Mesodermal cell (in vitro differentiated cells): ENCODE results near the gene CENATAC.
"Not testable (repeated sequence)": the region's sequence is repeated elsewhere in the genome, so short reads cannot be mapped to it uniquely, and the experiment has no call there.

Source experiments
- H3K27ac ChIP-seq: 2 replicates; pipeline ENCODE4 v1.7.0; 2013; ENCODE audit warnings: mild to moderate bottlenecking, low read depth, low read length, moderate library complexity; ENCODE audit not compliant: severe bottlenecking
- H3K36me3 ChIP-seq: 2 replicates; pipeline ENCODE4 v1.7.1; 2013; ENCODE audit warnings: mild to moderate bottlenecking, low read length, moderate library complexity; ENCODE audit not compliant: control insufficient read depth, insufficient read depth
- H3K4me1 ChIP-seq: one replicate; pipeline ENCODE4 v1.7.1; 2013; ENCODE audit warnings: mild to moderate bottlenecking, low read length; ENCODE audit not compliant: insufficient read depth, control insufficient read depth, poor library complexity, severe bottlenecking
- H3K4me3 ChIP-seq: 2 replicates; pipeline ENCODE4 v1.7.0; 2013; ENCODE audit warnings: low read length, control low read depth, mild to moderate bottlenecking; ENCODE audit not compliant: insufficient read depth, poor library complexity, severe bottlenecking; ENCODE audit errors: extremely low read depth
- H3K9me3 ChIP-seq: 2 replicates; pipeline ENCODE4 v1.7.1; 2013; ENCODE audit warnings: mild to moderate bottlenecking, low read length, moderate library complexity; ENCODE audit not compliant: control insufficient read depth
- WGBS, 2 experiments: methylation state at CpG; one replicate each; pipeline ENCODE4 v1.1.5; 2013; ENCODE audit warnings: missing lambda C conversion rate in 2 of 2; ENCODE audit not compliant: insufficient coverage in 2 of 2; 5-methylcytosine and 5-hydroxymethylcytosine counted together

The CENATAC gene

GRCh38 chr11:119054418-119054817 lies 56.5 kb downstream of the CENATAC start:
- Histone ChIP-seq H3K4me1 (peaks cover 10% of the 10 kb centered on the region), H3K27ac (no peak overlapping the region), H3K36me3 (peaks cover 64% of the 10 kb centered on the region), H3K9me3 (no peaks in the 10 kb centered on the region), H3K4me3 (no peak overlapping the region)
- WGBS, 2 experiments: 97 to 98% methylated on average over 10 of the region's 10 CpGs

GRCh38 chr11:119055901-119056300 lies 58.0 kb downstream of the CENATAC start:
- H3K27ac ChIP-seq: peak overlapping the region; percentile 94
- H3K36me3 ChIP-seq: peaks cover 49% of the 10 kb centered on the region
- 58 to 76% methylated on average over 4 to 5 of the region's 6 CpGs for WGBS, 2 experiments
- peak overlapping the region; percentile 98 for H3K4me3 ChIP-seq
- peaks cover 10% of the 10 kb centered on the region for H3K4me1 ChIP-seq
- no peaks in the 10 kb centered on the region for H3K9me3 ChIP-seq

GRCh38 chr11:119056421-119056999 lies 58.6 kb downstream of the CENATAC start:
- Histone ChIP-seq H3K4me1 (peaks cover 10% of the 10 kb centered on the region), H3K4me3 (peak overlapping the region; percentile 98), H3K27ac (peak overlapping the region; percentile 94), H3K9me3 (no peaks in the 10 kb centered on the region), H3K36me3 (peaks cover 43% of the 10 kb centered on the region)
- 0% methylated on average over 13 to 25 of the region's 48 CpGs for WGBS, 2 experiments

- H3K36me3 ChIP-seq: peaks cover 36% of the 10 kb centered on the region
- H3K4me3 ChIP-seq: peak within 1 kb of the TSS; percentile 98
- peak within 1 kb of the TSS; percentile 94 for H3K27ac ChIP-seq
- H3K9me3 ChIP-seq: no peaks in the 10 kb centered on the region
- WGBS, 2 experiments: 0% methylated on average over 37 to 62 of the region's 79 CpGs
- H3K4me1 ChIP-seq: peaks cover 8% of the 10 kb centered on the region
These were observed 59.2 kb downstream of the CENATAC start, which contains the start of gene HYOU1 for GRCh38 chr11:119057000-119057769. Gene HYOU1 (minus strand): TSS chr11:119057205. CDS start chr11:119056160, 1,045 bp downstream.

- H3K4me1 ChIP-seq, H3K27ac ChIP-seq, H3K9me3 ChIP-seq, H3K4me3 ChIP-seq: not testable (repeated sequence)
- peaks cover 17% of the 10 kb centered on the region for H3K36me3 ChIP-seq
- WGBS, 2 experiments: 98% methylated on average over 8 of the region's 35 CpGs; no CpG with 5 or more reads in 1 of the 2 experiments
These were observed 61.2 kb downstream of the CENATAC start for GRCh38 chr11:119059128-119059527.

- 89% methylated on average over 3 of the region's 3 CpGs; no CpG with 5 or more reads in 1 of the 2 experiments for WGBS, 2 experiments
- Histone ChIP-seq H3K4me3 (no peak overlapping the region), H3K36me3 (peaks cover 2% of the 10 kb centered on the region), H3K27ac (no peak overlapping the region), H3K9me3 (no peaks in the 10 kb centered on the region), H3K4me1 (no peaks in the 10 kb centered on the region)
These were observed 63.3 kb downstream of the CENATAC start for GRCh38 chr11:119061256-119061655.

- 94 to 100% methylated on average over 3 to 4 of the region's 5 CpGs for WGBS, 2 experiments
These were observed 64.8 kb downstream of the CENATAC start for GRCh38 chr11:119062779-119063178.

GRCh38 chr11:119065369-119065768 lies 67.4 kb downstream of the CENATAC start:
- H3K36me3 ChIP-seq: peaks cover 7% of the 10 kb centered on the region

More at GRCh38 chr11:119062779-119063178, 64.8 kb downstream of the CENATAC start:
- Histone ChIP-seq H3K36me3 (peaks cover 2% of the 10 kb centered on the region), H3K27ac (no peak overlapping the region), H3K9me3 (no peaks in the 10 kb centered on the region), H3K4me3 (no peak overlapping the region), H3K4me1 (no peaks in the 10 kb centered on the region)

More at GRCh38 chr11:119065369-119065768, 67.4 kb downstream of the CENATAC start:
- WGBS, 2 experiments: 33 to 58% methylated on average over 2 to 4 of the region's 4 CpGs
- H3K4me3 ChIP-seq: no peak overlapping the region
- H3K27ac ChIP-seq: no peak overlapping the region
- no peaks in the 10 kb centered on the region for H3K9me3 ChIP-seq
- H3K4me1 ChIP-seq: no peaks in the 10 kb centered on the region
